WTC11 (cell line): Measurements from ENCODE around the gene ANKIB1. TPM values are rescaled to one million over a fixed set of nuclear protein-coding genes. Genes with fewer than 3 reads are reported as not detected.

Source experiments
- ATF2 ChIP-seq: sonication (generic); formaldehyde crosslinking; IDR thresholded peaks from 2 replicates; pipeline ENCODE4 v1.8.1; 2022; ENCODE audit warnings: low read depth, missing genetic modification reagents, borderline replicate concordance
- CDX4 ChIP-seq: fragments of 250-450 bp; sonication (Bioruptor Pico); IDR thresholded peaks from 2 replicates; pipeline ENCODE4 v1.9.0; 2021; ENCODE audit warnings: moderate library complexity, mild to moderate bottlenecking, inconsistent platforms, borderline replicate concordance
- CREM ChIP-seq: sonication (generic); formaldehyde crosslinking; IDR thresholded peaks from 2 replicates; pipeline ENCODE4 v1.8.1; 2022; ENCODE audit warnings: mild to moderate bottlenecking, missing genetic modification reagents, moderate library complexity
- ELF4 ChIP-seq: sonication (generic); formaldehyde crosslinking; IDR thresholded peaks from 2 replicates; pipeline ENCODE4 v1.8.1; 2022; ENCODE audit warnings: low read depth, mild to moderate bottlenecking, moderate library complexity, missing genetic modification reagents
- ESRRA ChIP-seq: sonication (generic); formaldehyde crosslinking; IDR thresholded peaks from 2 replicates; pipeline ENCODE4 v1.8.1; 2022; ENCODE audit warnings: mild to moderate bottlenecking, missing genetic modification reagents, borderline replicate concordance
- GTF2I ChIP-seq: fragments of 250-450 bp; sonication (Bioruptor Pico); conservative IDR thresholded peaks from 2 replicates; pipeline ENCODE4 v1.4.0; 2021; ENCODE audit warnings: mild to moderate bottlenecking
- IRF1 ChIP-seq: sonication (generic); formaldehyde crosslinking; IDR thresholded peaks from 2 replicates; pipeline ENCODE4 v1.8.0; 2023; ENCODE audit warnings: missing genetic modification reagents
- KAT7 ChIP-seq: sonication (generic); formaldehyde crosslinking; IDR thresholded peaks from 2 replicates; pipeline ENCODE4 v1.8.1; 2023; ENCODE audit warnings: missing genetic modification reagents, mild to moderate bottlenecking, borderline replicate concordance
- NFATC4 ChIP-seq: fragments of 250-450 bp; sonication (Bioruptor Pico); IDR thresholded peaks from 2 replicates; pipeline ENCODE4 v1.9.0; 2021; ENCODE audit warnings: mild to moderate bottlenecking
- NFYB ChIP-seq: sonication (generic); formaldehyde crosslinking; conservative IDR thresholded peaks from 2 replicates; pipeline ENCODE4 v1.8.0; 2022; ENCODE audit warnings: low read depth, missing genetic modification reagents
- NR2C2 ChIP-seq: sonication (generic); formaldehyde crosslinking; IDR thresholded peaks from 2 replicates; pipeline ENCODE4 v1.8.0; 2022; ENCODE audit warnings: mild to moderate bottlenecking, missing genetic modification reagents
- RORB ChIP-seq: fragments of 250-450 bp; sonication (Bioruptor Pico); IDR thresholded peaks from 2 replicates; pipeline ENCODE4 v1.9.0; 2021; ENCODE audit warnings: mild to moderate bottlenecking
- SMAD4 ChIP-seq: sonication (generic); formaldehyde crosslinking; IDR thresholded peaks from 2 replicates; pipeline ENCODE4 v1.8.0; 2022; ENCODE audit warnings: mild to moderate bottlenecking, missing genetic modification reagents
- SOX15 ChIP-seq: fragments of 250-450 bp; sonication (Bioruptor Pico); IDR thresholded peaks from 2 replicates; pipeline ENCODE4 v1.9.0; 2021; ENCODE audit warnings: mild to moderate bottlenecking
- TEAD4 ChIP-seq: sonication (generic); formaldehyde crosslinking; IDR thresholded peaks from 2 replicates; pipeline ENCODE4 v1.8.0; 2022; ENCODE audit warnings: mild to moderate bottlenecking, missing genetic modification reagents
- TP53 ChIP-seq: sonication (generic); formaldehyde crosslinking; IDR thresholded peaks from 2 replicates; pipeline ENCODE4 v1.8.1; 2023; ENCODE audit warnings: mild to moderate bottlenecking, missing genetic modification reagents
- ZBTB21 ChIP-seq: sonication (generic); formaldehyde crosslinking; IDR thresholded peaks from 2 replicates; pipeline ENCODE4 v1.8.1; 2023; ENCODE audit warnings: mild to moderate bottlenecking, missing genetic modification reagents, borderline replicate concordance
- ZMAT4 ChIP-seq: fragments of 250-450 bp; sonication (Bioruptor Pico); IDR thresholded peaks from 2 replicates; pipeline ENCODE4 v1.9.0; 2021; ENCODE audit warnings: mild to moderate bottlenecking
- ZNF121 ChIP-seq: sonication (generic); formaldehyde crosslinking; IDR thresholded peaks from 2 replicates; pipeline ENCODE4 v1.8.0; 2023; ENCODE audit warnings: missing genetic modification reagents
- ZNF416 ChIP-seq: fragments of 250-450 bp; sonication (Bioruptor Pico); IDR thresholded peaks from 2 replicates; pipeline ENCODE4 v1.9.0; 2021; ENCODE audit warnings: mild to moderate bottlenecking, inconsistent platforms
- ZNF512 ChIP-seq: sonication (generic); formaldehyde crosslinking; IDR thresholded peaks from 2 replicates; pipeline ENCODE4 v1.8.1; 2022; ENCODE audit warnings: missing genetic modification reagents, borderline replicate concordance
- total RNA-seq: library from RNA; stranded (reverse); gene quantifications from 3 replicates; pipeline ENCODE4 v1.2.3, GENCODE V29; 2021
- TF ChIP-seq, protein P1 (sequence below): sonication (generic); formaldehyde crosslinking; IDR thresholded peaks from 2 replicates; pipeline ENCODE4 v1.8.1; 2022; ENCODE audit warnings: mild to moderate bottlenecking, moderate library complexity, missing genetic modification reagents
- TF ChIP-seq, protein P2 (sequence below): sonication (generic); formaldehyde crosslinking; IDR thresholded peaks from 2 replicates; pipeline ENCODE4 v1.8.1; 2023; ENCODE audit warnings: mild to moderate bottlenecking, missing genetic modification reagents, moderate library complexity
- TF ChIP-seq, protein P3 (sequence below): fragments of 200-600 bp; IDR thresholded peaks from 2 replicates; pipeline ENCODE4 v1.8.0; 2022; ENCODE audit warnings: antibody characterized with exemption
- TF ChIP-seq, protein P4 (sequence below): sonication (generic); formaldehyde crosslinking; IDR thresholded peaks from 2 replicates; pipeline ENCODE4 v1.8.0; 2023; ENCODE audit warnings: mild to moderate bottlenecking, missing genetic modification reagents
- TF ChIP-seq, protein P5 (sequence below): sonication (generic); formaldehyde crosslinking; IDR thresholded peaks from 2 replicates; pipeline ENCODE4 v1.8.0; 2022; ENCODE audit warnings: mild to moderate bottlenecking, missing genetic modification reagents

The ANKIB1 gene
- total RNA-seq, 1 experiment from 2014 or later, result 38.5 TPM

- peak; percentile 54 for TF ChIP-seq NFYB (CRISPR knock-in tag)
- TF ChIP-seq ZMAT4, result no peak
- TF ChIP-seq NFATC4, result no peak
- TF ChIP-seq NR2C2, result peak; percentile 99
- TF ChIP-seq ELF4 (CRISPR knock-in tag), result no peak
- 0 out of 2 replicates have a peak, but pooled peaks have one; percentile 20 for TF ChIP-seq TEAD4 (CRISPR knock-in tag)
- TF ChIP-seq, protein P1, sequence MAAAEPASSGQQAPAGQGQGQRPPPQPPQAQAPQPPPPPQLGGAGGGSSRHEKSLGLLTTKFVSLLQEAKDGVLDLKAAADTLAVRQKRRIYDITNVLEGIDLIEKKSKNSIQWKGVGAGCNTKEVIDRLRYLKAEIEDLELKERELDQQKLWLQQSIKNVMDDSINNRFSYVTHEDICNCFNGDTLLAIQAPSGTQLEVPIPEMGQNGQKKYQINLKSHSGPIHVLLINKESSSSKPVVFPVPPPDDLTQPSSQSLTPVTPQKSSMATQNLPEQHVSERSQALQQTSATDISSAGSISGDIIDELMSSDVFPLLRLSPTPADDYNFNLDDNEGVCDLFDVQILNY, result no peak
- no peak for TF ChIP-seq SOX15 (CRISPR knock-in tag)
- no peak for TF ChIP-seq ZBTB21
- 0 out of 2 replicates have a peak, but pooled peaks have one; percentile 47 for TF ChIP-seq CREM (CRISPR knock-in tag)
- TF ChIP-seq ZNF512, result no peak
- TF ChIP-seq CDX4 (CRISPR knock-in tag), result no peak
- no peak for TF ChIP-seq TP53 (CRISPR knock-in tag)
- TF ChIP-seq, protein P2, sequence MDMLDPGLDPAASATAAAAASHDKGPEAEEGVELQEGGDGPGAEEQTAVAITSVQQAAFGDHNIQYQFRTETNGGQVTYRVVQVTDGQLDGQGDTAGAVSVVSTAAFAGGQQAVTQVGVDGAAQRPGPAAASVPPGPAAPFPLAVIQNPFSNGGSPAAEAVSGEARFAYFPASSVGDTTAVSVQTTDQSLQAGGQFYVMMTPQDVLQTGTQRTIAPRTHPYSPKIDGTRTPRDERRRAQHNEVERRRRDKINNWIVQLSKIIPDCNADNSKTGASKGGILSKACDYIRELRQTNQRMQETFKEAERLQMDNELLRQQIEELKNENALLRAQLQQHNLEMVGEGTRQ (CRISPR knock-in tag), result no peak
- TF ChIP-seq, protein P3, sequence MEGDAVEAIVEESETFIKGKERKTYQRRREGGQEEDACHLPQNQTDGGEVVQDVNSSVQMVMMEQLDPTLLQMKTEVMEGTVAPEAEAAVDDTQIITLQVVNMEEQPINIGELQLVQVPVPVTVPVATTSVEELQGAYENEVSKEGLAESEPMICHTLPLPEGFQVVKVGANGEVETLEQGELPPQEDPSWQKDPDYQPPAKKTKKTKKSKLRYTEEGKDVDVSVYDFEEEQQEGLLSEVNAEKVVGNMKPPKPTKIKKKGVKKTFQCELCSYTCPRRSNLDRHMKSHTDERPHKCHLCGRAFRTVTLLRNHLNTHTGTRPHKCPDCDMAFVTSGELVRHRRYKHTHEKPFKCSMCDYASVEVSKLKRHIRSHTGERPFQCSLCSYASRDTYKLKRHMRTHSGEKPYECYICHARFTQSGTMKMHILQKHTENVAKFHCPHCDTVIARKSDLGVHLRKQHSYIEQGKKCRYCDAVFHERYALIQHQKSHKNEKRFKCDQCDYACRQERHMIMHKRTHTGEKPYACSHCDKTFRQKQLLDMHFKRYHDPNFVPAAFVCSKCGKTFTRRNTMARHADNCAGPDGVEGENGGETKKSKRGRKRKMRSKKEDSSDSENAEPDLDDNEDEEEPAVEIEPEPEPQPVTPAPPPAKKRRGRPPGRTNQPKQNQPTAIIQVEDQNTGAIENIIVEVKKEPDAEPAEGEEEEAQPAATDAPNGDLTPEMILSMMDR, result no peak
- TF ChIP-seq KAT7 (CRISPR knock-in tag), result 0 out of 2 replicates have a peak, but pooled peaks have one; percentile 44
- no peak for TF ChIP-seq IRF1 (CRISPR knock-in tag)
- TF ChIP-seq, protein P4, sequence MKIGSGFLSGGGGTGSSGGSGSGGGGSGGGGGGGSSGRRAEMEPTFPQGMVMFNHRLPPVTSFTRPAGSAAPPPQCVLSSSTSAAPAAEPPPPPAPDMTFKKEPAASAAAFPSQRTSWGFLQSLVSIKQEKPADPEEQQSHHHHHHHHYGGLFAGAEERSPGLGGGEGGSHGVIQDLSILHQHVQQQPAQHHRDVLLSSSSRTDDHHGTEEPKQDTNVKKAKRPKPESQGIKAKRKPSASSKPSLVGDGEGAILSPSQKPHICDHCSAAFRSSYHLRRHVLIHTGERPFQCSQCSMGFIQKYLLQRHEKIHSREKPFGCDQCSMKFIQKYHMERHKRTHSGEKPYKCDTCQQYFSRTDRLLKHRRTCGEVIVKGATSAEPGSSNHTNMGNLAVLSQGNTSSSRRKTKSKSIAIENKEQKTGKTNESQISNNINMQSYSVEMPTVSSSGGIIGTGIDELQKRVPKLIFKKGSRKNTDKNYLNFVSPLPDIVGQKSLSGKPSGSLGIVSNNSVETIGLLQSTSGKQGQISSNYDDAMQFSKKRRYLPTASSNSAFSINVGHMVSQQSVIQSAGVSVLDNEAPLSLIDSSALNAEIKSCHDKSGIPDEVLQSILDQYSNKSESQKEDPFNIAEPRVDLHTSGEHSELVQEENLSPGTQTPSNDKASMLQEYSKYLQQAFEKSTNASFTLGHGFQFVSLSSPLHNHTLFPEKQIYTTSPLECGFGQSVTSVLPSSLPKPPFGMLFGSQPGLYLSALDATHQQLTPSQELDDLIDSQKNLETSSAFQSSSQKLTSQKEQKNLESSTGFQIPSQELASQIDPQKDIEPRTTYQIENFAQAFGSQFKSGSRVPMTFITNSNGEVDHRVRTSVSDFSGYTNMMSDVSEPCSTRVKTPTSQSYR (CRISPR knock-in tag), result no peak
- TF ChIP-seq, protein P5, sequence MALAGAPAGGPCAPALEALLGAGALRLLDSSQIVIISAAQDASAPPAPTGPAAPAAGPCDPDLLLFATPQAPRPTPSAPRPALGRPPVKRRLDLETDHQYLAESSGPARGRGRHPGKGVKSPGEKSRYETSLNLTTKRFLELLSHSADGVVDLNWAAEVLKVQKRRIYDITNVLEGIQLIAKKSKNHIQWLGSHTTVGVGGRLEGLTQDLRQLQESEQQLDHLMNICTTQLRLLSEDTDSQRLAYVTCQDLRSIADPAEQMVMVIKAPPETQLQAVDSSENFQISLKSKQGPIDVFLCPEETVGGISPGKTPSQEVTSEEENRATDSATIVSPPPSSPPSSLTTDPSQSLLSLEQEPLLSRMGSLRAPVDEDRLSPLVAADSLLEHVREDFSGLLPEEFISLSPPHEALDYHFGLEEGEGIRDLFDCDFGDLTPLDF (CRISPR knock-in tag), result no peak
- TF ChIP-seq SMAD4 (CRISPR knock-in tag), result no peak
- no peak for TF ChIP-seq GTF2I (CRISPR knock-in tag)
- no peak for TF ChIP-seq ESRRA
- TF ChIP-seq ZNF416, result no peak
- no peak for TF ChIP-seq ZNF121 (CRISPR knock-in tag)
- TF ChIP-seq RORB (CRISPR knock-in tag), result no peak
- no peak for TF ChIP-seq ATF2 (CRISPR knock-in tag)
Observed at GRCh38 chr7:92245487-92246359, at the start of gene ANKIB1, which contains the start of gene KRIT1 (continued).
